ENCODE results near the gene BAMBI.

DNA sequence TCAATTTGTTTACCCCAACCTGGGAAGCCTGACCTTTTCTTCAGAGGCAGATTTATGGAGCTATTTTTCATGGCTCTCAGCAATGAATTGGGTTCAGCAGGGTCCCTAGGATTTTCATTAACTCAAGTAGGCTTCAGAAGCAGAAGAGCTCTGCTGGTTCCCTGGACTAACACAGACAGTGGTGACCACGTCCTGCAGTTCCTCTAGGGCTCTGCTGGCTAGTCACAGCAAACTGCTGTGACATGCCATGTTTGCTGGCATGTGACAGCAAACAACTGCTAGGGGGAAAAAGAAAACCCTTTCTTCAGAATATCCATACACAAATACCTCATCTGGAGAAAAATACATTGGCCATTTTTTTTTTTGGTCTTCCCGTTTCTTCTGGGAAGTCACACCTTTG is 13.2 kb downstream of the BAMBI start:
- TF ChIP-seq, protein P1, sequence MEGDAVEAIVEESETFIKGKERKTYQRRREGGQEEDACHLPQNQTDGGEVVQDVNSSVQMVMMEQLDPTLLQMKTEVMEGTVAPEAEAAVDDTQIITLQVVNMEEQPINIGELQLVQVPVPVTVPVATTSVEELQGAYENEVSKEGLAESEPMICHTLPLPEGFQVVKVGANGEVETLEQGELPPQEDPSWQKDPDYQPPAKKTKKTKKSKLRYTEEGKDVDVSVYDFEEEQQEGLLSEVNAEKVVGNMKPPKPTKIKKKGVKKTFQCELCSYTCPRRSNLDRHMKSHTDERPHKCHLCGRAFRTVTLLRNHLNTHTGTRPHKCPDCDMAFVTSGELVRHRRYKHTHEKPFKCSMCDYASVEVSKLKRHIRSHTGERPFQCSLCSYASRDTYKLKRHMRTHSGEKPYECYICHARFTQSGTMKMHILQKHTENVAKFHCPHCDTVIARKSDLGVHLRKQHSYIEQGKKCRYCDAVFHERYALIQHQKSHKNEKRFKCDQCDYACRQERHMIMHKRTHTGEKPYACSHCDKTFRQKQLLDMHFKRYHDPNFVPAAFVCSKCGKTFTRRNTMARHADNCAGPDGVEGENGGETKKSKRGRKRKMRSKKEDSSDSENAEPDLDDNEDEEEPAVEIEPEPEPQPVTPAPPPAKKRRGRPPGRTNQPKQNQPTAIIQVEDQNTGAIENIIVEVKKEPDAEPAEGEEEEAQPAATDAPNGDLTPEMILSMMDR (tag by site-specific recombination; IDR thresholded peaks at IDR 0.05), result no peak
- TF ChIP-seq ZNF324 (tag by site-specific recombination; IDR thresholded peaks at IDR 0.05) (no peak), ELK4 (IDR thresholded peaks at IDR 0.05; ENCODE audit: borderline replicate concordance, low read depth, low read length) (no peak)
- TF ChIP-seq, protein P2, sequence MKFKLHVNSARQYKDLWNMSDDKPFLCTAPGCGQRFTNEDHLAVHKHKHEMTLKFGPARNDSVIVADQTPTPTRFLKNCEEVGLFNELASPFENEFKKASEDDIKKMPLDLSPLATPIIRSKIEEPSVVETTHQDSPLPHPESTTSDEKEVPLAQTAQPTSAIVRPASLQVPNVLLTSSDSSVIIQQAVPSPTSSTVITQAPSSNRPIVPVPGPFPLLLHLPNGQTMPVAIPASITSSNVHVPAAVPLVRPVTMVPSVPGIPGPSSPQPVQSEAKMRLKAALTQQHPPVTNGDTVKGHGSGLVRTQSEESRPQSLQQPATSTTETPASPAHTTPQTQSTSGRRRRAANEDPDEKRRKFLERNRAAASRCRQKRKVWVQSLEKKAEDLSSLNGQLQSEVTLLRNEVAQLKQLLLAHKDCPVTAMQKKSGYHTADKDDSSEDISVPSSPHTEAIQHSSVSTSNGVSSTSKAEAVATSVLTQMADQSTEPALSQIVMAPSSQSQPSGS (tag by site-specific recombination; IDR thresholded peaks at IDR 0.05; ENCODE audit: low read depth), result no peak
